Fibroblast of the aortic adventitia (primary cell): ENCODE measurements around the gene CST4. TPM values are rescaled to one million over a fixed set of nuclear protein-coding genes. Genes with fewer than 3 reads are reported as not detected.

Experiments used
- DNase-seq: peaks from one replicate; pipeline ENCODE4 v3.0.0-alpha.2; 2010; ENCODE audit warnings: low read depth
- H3K4me3 ChIP-seq: 2 replicates; pipeline ENCODE4 v1.5.1; 2011; ENCODE audit warnings: low read depth, mild to moderate bottlenecking, control low read depth, low read length, moderate library complexity
- CTCF ChIP-seq: IDR thresholded peaks from 2 replicates; pipeline ENCODE4 v1.5.1; 2011; ENCODE audit warnings: mild to moderate bottlenecking, low read length, control low read depth, inconsistent platforms; ENCODE audit not compliant: insufficient read depth
- total RNA-seq: library from RNA; depleted of rRNA; stranded (reverse); fragments of >200 nt; gene quantifications from 2 replicates; pipeline ENCODE4 v1.2.3, GENCODE V29; 2012; ENCODE audit warnings: low replicate concordance

Gene CST4
- total RNA-seq, 1 donor: not detected

GRCh38 chr20:23671479-23671878 lies 17.4 kb downstream of the CST4 start:
- TF ChIP-seq CTCF: no peak
- H3K4me3 ChIP-seq: no peak overlapping the region
- DNase-seq: no peak

GRCh38 chr20:23670361-23670760 lies 18.5 kb downstream of the CST4 start:
- DNase-seq: no peak
- no peak for TF ChIP-seq CTCF
- no peak overlapping the region for H3K4me3 ChIP-seq

GRCh38 chr20:23669866-23670265 lies 19.0 kb downstream of the CST4 start:
- no peak for DNase-seq
- TF ChIP-seq CTCF: no peak
- H3K4me3 ChIP-seq: no peak overlapping the region

- DNase-seq: no peak
- no peak overlapping the region for H3K4me3 ChIP-seq
- no peak for TF ChIP-seq CTCF
Measured at GRCh38 chr20:23669327-23669726, 19.5 kb downstream of the CST4 start.

GRCh38 chr20:23668477-23668951 lies 20.3 kb downstream of the CST4 start:
- H3K4me3 ChIP-seq: no peak overlapping the region
- peak; percentile 67 for DNase-seq
- TF ChIP-seq CTCF: peak; percentile 85

- no peak for TF ChIP-seq CTCF
- no peak overlapping the region for H3K4me3 ChIP-seq
- DNase-seq: no peak
Measured at GRCh38 chr20:23667666-23668065, 21.2 kb downstream of the CST4 start.

GRCh38 chr20:23666698-23667097 lies 22.1 kb downstream of the CST4 start:
- DNase-seq: no peak
- TF ChIP-seq CTCF: no peak
- H3K4me3 ChIP-seq: no peak overlapping the region
